Cardiac atrium fibroblast (primary cell): Measurements from ENCODE around the gene SLC13A4. TPM values are rescaled to one million over a fixed set of nuclear protein-coding genes. Genes with fewer than 3 reads are reported as not detected.

Experiments
- total RNA-seq: library from RNA; depleted of rRNA; stranded (reverse); fragments of >200 nt; gene quantifications from 2 replicates; pipeline ENCODE4 v1.2.3, GENCODE V29; 2015

The SLC13A4 gene, protein sequence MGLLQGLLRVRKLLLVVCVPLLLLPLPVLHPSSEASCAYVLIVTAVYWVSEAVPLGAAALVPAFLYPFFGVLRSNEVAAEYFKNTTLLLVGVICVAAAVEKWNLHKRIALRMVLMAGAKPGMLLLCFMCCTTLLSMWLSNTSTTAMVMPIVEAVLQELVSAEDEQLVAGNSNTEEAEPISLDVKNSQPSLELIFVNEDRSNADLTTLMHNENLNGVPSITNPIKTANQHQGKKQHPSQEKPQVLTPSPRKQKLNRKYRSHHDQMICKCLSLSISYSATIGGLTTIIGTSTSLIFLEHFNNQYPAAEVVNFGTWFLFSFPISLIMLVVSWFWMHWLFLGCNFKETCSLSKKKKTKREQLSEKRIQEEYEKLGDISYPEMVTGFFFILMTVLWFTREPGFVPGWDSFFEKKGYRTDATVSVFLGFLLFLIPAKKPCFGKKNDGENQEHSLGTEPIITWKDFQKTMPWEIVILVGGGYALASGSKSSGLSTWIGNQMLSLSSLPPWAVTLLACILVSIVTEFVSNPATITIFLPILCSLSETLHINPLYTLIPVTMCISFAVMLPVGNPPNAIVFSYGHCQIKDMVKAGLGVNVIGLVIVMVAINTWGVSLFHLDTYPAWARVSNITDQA
- not detected in 2 replicates for total RNA-seq

DNA sequence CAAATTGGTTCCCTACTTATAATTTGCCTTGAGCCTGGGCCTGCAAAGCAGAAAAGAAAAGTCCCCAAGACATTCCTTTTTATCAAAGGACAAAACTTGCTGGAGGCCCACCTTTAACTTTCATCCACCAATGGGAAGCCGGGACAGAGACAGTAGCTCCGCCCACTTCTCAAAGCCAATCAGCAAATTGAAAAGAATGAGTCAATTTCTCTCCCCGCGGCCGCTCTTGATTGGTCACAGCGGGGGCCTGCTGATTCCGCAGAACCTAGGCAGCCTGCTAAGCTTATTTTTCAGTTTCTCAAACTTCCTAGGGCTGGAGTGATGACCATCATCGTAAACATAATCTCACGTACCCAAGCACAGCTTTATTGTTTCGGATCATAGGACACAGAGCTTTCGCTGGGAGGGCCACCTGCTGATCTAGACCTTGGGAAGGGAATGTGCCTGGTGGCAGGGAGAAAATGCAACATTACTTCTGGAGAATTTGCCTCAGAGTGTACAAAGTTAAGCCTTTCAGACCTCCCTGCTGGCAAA, at the start of gene SLC13A4:
SLC13A4 (minus strand) TSS at position 51 of the 534 bp plus-strand sequence. CDS start 690 bp downstream, outside the sequence.

DNA sequence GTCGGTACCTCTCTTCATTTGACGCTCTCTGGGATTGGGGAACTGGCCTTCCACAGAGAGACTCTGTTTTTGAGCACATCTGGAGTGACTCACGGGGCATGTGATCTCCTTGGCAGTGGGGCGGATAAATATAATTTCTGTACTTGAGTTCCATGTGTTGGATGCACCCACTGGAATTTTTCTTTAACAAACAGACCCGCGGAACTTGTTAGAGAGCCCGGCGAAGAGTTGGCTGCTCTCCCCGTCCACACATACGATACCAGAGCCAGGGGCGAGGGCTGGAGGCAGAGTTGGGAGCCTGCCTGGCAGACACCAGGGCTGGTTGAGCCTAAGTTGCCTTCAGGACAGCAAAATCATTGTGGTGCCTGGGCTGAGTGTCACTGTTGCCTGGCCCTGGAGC, 20.8 kb upstream of the SLC13A4 start, which contains the start of gene FAM180A:
FAM180A (minus strand) TSS at position 44 of the 400 bp plus-strand sequence. CDS start 233 bp downstream, outside the sequence.

GRCh38 chr7:135662373-135663114, 65.4 kb downstream of the SLC13A4 start, which contains the start of gene STMP1:
TSS of gene STMP1 (plus strand) at chr7:135662514.

Other genes with a start within 250 kb of the SLC13A4 start
- gene CNOT4, start 218.1 kb downstream of the SLC13A4 start, total RNA-seq, result 7.2 and 10.9 TPM in 2 replicates
- gene NUP205, start 170.3 kb downstream of the SLC13A4 start, total RNA-seq, result 30.0 and 31.6 TPM in 2 replicates
- 8.5 and 11.3 TPM in 2 replicates for gene STMP1, start 65.7 kb downstream of the SLC13A4 start, total RNA-seq
- gene FAM180A, start 20.6 kb upstream of the SLC13A4 start, total RNA-seq, result 0.18 and 0.49 TPM in 2 replicates
- gene MTPN, start 249.2 kb upstream of the SLC13A4 start, total RNA-seq, result 110 and 125 TPM in 2 replicates